Lower lobe of right lung (tissue), 2 donors: ENCODE data around the gene HBE1. TPM values are rescaled to one million over a fixed set of nuclear protein-coding genes. Genes with fewer than 3 reads are reported as not detected.
"Not testable (repeated sequence)": the region's sequence is repeated elsewhere in the genome, so short reads cannot be mapped to it uniquely, and the experiment has no call there.

Experiments used
- ATAC-seq, 2 donors: fragments of 200-7000 bp; cut with Tn5 transposase; one replicate each; pipeline ENCODE4 v1.9.1; 2020 to 2022; ENCODE audit warnings: mild to moderate bottlenecking in 2 of 2, moderate library complexity in 2 of 2
- DNase-seq: peaks from one replicate; pipeline ENCODE4 v3.0.0-alpha.2; 2020
- H3K27ac ChIP-seq: fragments of 200-600 bp; one replicate; pipeline ENCODE4 v1.8.0; 2022
- H3K27me3 ChIP-seq: fragments of 200-600 bp; one replicate; pipeline ENCODE4 v1.8.0; 2022; ENCODE audit warnings: low read depth
- H3K36me3 ChIP-seq: fragments of 200-600 bp; one replicate; pipeline ENCODE4 v1.8.0; 2022; ENCODE audit warnings: mild to moderate bottlenecking
- H3K4me1 ChIP-seq: fragments of 200-600 bp; one replicate; pipeline ENCODE4 v1.8.0; 2022
- H3K4me3 ChIP-seq: fragments of 200-600 bp; one replicate; pipeline ENCODE4 v1.8.0; 2022; ENCODE audit warnings: mild to moderate bottlenecking
- H3K9me3 ChIP-seq: fragments of 200-600 bp; one replicate; pipeline ENCODE4 v1.8.0; 2022
- CTCF ChIP-seq: fragments of 200-600 bp; IDR thresholded peaks from one replicate; pipeline ENCODE4 v1.8.0; 2022; ENCODE audit warnings: antibody characterized with exemption, mild to moderate bottlenecking
- intact Hi-C: fragments of 100-400 bp; cut with DNase I; formaldehyde crosslinking; loops from one replicate; pipeline ENCODE4 v1.11.0; 2022
- total RNA-seq: library from RNA; stranded (reverse); fragmentation: NEBNext Ultra II Directional; extraction: Animal tissue kit (Norgen Biotek cat#: 25700); gene quantifications from one replicate; pipeline ENCODE4 v1.2.1, GENCODE V29; 2021
- donor health status: DM: no; HTN: yes; CAD: no; lungs with severe emphysema.

Gene HBE1
- total RNA-seq, 1 donor from 2014 or later = not detected

DNA sequence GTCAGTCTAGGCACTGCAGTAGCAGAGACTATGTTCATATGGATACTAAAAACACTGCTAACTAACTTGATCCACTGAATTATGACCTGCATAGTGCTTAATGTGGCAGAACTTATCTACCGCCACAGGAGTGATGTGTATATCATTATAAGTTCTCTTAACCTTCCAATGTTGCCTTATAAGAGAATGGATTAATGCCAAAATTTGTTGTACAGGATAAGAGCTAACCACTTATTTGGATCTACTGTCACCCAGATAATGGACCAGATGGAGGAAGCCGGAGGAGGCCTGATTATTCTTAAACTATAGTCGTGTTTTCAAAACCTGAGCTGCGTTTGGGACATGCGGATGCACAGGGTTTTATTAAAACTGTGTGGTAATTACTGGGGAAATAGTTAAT, 33.9 kb upstream of the HBE1 start:
- intact Hi-C loops = no loop called here
- TF ChIP-seq CTCF = no peak
- Histone ChIP-seq H3K4me1 (no peaks in the 10 kb centered on the region), H3K4me3 (no peak overlapping the region), H3K36me3 (no peaks in the 10 kb centered on the region), H3K9me3 (no peaks in the 10 kb centered on the region), H3K27ac (no peak overlapping the region), H3K27me3 (no peaks in the 10 kb centered on the region)
- ATAC-seq (no peak), DNase-seq (no peak)

- H3K27me3 ChIP-seq = no peaks in the 10 kb centered on the region
- DNase-seq (no peak), ATAC-seq (no peak)
- H3K9me3 ChIP-seq = no peaks in the 10 kb centered on the region
- no peak within 1 kb of the TSS for H3K4me3 ChIP-seq
- TF ChIP-seq CTCF = no peak
- H3K4me1 ChIP-seq = no peaks in the 10 kb centered on the region
- no peaks in the 10 kb centered on the region for H3K36me3 ChIP-seq
- intact Hi-C loops = no loop called here
- no peak within 1 kb of the TSS for H3K27ac ChIP-seq
Observed at GRCh38 chr11:5301846-5302245, 32.1 kb upstream of the HBE1 start, which contains the start of gene OR51B4. Gene OR51B4, minus strand, starts transcription at chr11:5301946. Its CDS starts 0 bp downstream, at chr11:5301946.

- Histone ChIP-seq H3K4me1 (no peaks in the 10 kb centered on the region), H3K27ac (no peak overlapping the region), H3K36me3 (no peaks in the 10 kb centered on the region), H3K9me3 (no peaks in the 10 kb centered on the region), H3K27me3 (no peaks in the 10 kb centered on the region), H3K4me3 (no peak overlapping the region)
- no peak for DNase-seq
- intact Hi-C loops = no loop called here
- no peak for TF ChIP-seq CTCF
- ATAC-seq = no peak
Observed at GRCh38 chr11:5300251-5300650, 30.5 kb upstream of the HBE1 start.

DNA sequence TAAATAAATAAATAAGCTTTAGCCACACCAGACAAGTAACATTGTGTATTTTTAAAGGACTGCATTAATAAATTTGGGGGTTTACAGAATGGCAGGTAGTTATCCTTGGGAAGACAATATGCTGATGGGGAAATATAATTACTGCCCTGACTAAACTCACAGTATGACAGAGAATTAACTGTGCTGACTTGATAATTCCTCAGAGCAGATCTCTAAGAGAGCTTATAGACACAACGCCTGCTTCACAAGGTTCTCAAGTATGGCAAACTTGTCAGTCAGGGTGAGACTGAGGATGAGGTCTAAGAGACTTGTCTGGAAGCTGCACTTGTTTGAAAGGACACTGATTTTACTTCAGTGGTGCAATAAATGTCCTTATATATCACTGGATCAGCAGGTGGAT, 28.7 kb upstream of the HBE1 start:
- DNase-seq (no peak), ATAC-seq (no peak)
- Histone ChIP-seq H3K27me3 (no peaks in the 10 kb centered on the region), H3K36me3 (no peaks in the 10 kb centered on the region), H3K27ac (no peak overlapping the region), H3K9me3 (no peaks in the 10 kb centered on the region), H3K4me3 (no peak overlapping the region), H3K4me1 (no peaks in the 10 kb centered on the region)
- intact Hi-C loops = no loop called here
- no peak for TF ChIP-seq CTCF

DNA sequence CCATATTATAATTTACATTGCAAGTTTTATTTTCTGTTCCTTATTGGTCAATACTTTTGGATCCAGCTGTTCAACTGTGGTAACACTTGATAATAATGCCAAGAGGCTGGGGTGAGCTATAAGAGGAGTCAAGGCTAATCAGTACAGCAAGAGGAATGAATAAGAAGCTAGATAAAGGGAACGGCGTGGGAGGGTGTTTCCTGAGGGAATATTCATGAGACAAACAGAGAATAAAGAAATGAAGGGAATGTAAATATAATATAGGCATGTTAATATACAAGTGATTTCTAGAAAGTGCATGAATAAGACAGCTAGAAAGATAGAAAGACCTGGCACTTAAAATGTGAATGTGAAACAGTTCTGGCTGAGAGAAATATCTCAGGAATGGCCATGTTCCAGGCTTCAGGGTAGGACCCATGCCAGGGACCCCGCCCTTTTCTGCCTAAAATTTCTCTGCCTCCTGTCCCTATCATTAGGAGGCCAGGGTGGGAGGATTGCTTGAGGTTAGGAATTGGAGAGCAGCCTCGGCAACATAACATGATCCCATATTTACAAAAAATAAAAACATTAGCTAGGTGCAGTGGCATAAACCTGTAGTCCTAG, 28.1 kb upstream of the HBE1 start:
- no peaks in the 10 kb centered on the region for H3K4me1 ChIP-seq
- H3K27ac ChIP-seq = no peak overlapping the region
- DNase-seq = no peak

GRCh38 chr11:5294342-5294995, 24.7 kb upstream of the HBE1 start:
- H3K27me3 ChIP-seq, ATAC-seq, H3K9me3 ChIP-seq, H3K4me3 ChIP-seq, DNase-seq, H3K4me1 ChIP-seq, H3K36me3 ChIP-seq, H3K27ac ChIP-seq, intact Hi-C loops: not testable (repeated sequence)

More for the DNA sequence above, 28.1 kb upstream of the HBE1 start:
- no peaks in the 10 kb centered on the region for H3K9me3 ChIP-seq
- H3K27me3 ChIP-seq = no peaks in the 10 kb centered on the region
- no peak for TF ChIP-seq CTCF
- H3K36me3 ChIP-seq = no peaks in the 10 kb centered on the region
- H3K4me3 ChIP-seq = no peak overlapping the region
- intact Hi-C loops = no loop called here
- ATAC-seq = no peak
